IPS-20b (cell line): ENCODE data around the gene JAZF1.

ENCODE experiments used
- H3K27ac ChIP-seq: one replicate; pipeline ENCODE4 v1.5.1; 2013; ENCODE audit warnings: low read length
- H3K27me3 ChIP-seq: 2 replicates; pipeline ENCODE4 v1.6.1; 2013; ENCODE audit warnings: mild to moderate bottlenecking, low read length, inconsistent platforms; ENCODE audit not compliant: insufficient read depth
- H3K36me3 ChIP-seq: 2 replicates; pipeline ENCODE4 v1.6.1; 2013; ENCODE audit warnings: low read depth, mild to moderate bottlenecking, inconsistent platforms, low read length, moderate library complexity; ENCODE audit not compliant: insufficient read depth
- H3K4me1 ChIP-seq: 2 replicates; pipeline ENCODE4 v1.6.1; 2013; ENCODE audit warnings: mild to moderate bottlenecking, control low read depth, inconsistent platforms, low read length, moderate library complexity; ENCODE audit not compliant: insufficient read depth
- H3K4me3 ChIP-seq: 2 replicates; pipeline ENCODE4 v1.5.1; 2013; ENCODE audit warnings: mild to moderate bottlenecking, low read length, inconsistent platforms
- H3K9ac ChIP-seq: 2 replicates; pipeline ENCODE4 v1.6.1; 2013; ENCODE audit warnings: low read depth, mild to moderate bottlenecking, inconsistent platforms, low read length, moderate library complexity
- H3K9me3 ChIP-seq: 2 replicates; pipeline ENCODE4 v1.6.1; 2013; ENCODE audit warnings: mild to moderate bottlenecking, low read depth, low read length, inconsistent platforms; ENCODE audit not compliant: insufficient read depth

JAZF1 gene

GRCh38 chr7:28077616-28078015 lies 103.0 kb downstream of the JAZF1 start:
- Histone ChIP-seq H3K4me1 (no peaks in the 10 kb centered on the region), H3K9me3 (no peaks in the 10 kb centered on the region), H3K27me3 (no peaks in the 10 kb centered on the region), H3K36me3 (no peaks in the 10 kb centered on the region), H3K4me3 (no peak overlapping the region), H3K9ac (no peak overlapping the region), H3K27ac (no peak overlapping the region)

- no peak overlapping the region for H3K27ac ChIP-seq
- no peaks in the 10 kb centered on the region for H3K36me3 ChIP-seq
- no peaks in the 10 kb centered on the region for H3K27me3 ChIP-seq
- no peak overlapping the region for H3K4me3 ChIP-seq
- H3K9me3 ChIP-seq = no peaks in the 10 kb centered on the region
- H3K4me1 ChIP-seq = no peaks in the 10 kb centered on the region
- no peak overlapping the region for H3K9ac ChIP-seq
Measured at GRCh38 chr7:28076423-28077200, 104.0 kb downstream of the JAZF1 start.

DNA sequence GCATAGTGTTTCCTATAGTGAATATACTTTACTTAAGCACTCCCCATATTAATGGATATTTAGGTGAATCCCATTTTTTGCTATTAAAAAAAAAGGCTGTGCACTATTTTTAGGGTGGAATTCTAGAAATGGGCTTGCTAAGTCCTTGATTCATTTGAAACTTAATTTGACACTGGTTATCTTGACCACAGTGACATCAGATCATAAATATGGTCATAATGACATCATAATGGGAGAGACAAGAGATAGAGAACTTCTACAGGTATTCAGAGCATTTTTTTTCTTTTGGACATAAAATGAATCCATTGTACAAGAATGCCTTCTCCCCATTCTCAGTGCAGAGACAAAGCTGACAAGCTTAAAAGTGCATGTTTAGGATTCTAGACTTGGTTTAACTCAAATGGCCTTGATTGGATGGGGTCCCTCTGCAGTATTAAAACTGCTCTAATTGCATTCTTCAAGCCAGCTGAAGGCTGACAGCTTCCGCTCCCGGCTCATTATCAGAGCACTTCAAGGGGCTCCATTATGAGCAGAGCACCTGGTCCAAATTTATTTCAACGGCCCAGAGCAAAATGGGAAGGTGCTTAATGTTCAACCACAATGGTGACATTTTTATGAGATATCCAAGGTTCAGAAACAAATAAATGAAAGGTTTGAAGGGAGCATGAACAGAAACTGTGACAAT lies 104.8 kb downstream of the JAZF1 start:
- no peaks in the 10 kb centered on the region for H3K27me3 ChIP-seq
- no peaks in the 10 kb centered on the region for H3K9me3 ChIP-seq
- H3K36me3 ChIP-seq = no peaks in the 10 kb centered on the region
- H3K4me3 ChIP-seq = no peak overlapping the region
- H3K4me1 ChIP-seq = no peaks in the 10 kb centered on the region
- H3K9ac ChIP-seq = no peak overlapping the region
- H3K27ac ChIP-seq = no peak overlapping the region

DNA sequence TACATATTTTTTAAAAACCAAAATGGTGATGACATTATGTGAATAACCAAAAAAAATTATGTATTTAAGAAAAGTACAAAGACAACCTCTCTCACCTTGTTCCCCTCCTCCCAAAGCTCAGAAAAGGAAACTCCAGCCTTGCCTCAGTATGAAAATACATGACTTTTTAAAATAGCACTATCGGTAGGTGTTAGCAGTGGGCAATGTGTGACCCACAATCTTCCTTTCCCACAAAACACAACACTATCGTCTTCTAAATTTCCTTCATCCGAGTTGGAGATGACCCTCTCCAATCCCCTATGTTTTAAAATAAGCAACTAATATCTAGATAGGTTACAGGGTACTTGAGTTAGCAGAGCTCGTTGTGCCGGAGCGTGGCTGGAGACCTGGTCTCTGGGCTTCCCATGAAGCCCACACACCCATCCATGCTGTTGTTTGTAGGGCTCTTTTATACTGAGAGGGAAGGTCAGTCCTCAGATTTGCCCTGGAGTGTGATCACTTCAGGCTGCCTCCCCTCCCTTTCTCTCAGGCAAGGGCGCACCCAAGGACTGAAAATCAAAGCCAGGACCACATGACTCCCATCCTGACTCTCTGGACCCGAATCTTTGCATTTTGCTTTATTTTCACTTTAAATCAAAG lies 107.6 kb downstream of the JAZF1 start:
- no peaks in the 10 kb centered on the region for H3K36me3 ChIP-seq
- no peaks in the 10 kb centered on the region for H3K27me3 ChIP-seq
- no peak overlapping the region for H3K27ac ChIP-seq
- no peaks in the 10 kb centered on the region for H3K4me1 ChIP-seq
- no peaks in the 10 kb centered on the region for H3K9me3 ChIP-seq
- H3K9ac ChIP-seq = no peak overlapping the region
- H3K4me3 ChIP-seq = no peak overlapping the region

- no peak overlapping the region for H3K4me3 ChIP-seq
- H3K9me3 ChIP-seq = no peaks in the 10 kb centered on the region
- no peaks in the 10 kb centered on the region for H3K27me3 ChIP-seq
- no peaks in the 10 kb centered on the region for H3K4me1 ChIP-seq
- no peaks in the 10 kb centered on the region for H3K36me3 ChIP-seq
- H3K9ac ChIP-seq = no peak overlapping the region
- no peak overlapping the region for H3K27ac ChIP-seq
Measured at GRCh38 chr7:28071570-28071969, 109.0 kb downstream of the JAZF1 start.

GRCh38 chr7:28070297-28071055 lies 110.1 kb downstream of the JAZF1 start:
- Histone ChIP-seq H3K9ac (no peak overlapping the region), H3K4me1 (no peaks in the 10 kb centered on the region), H3K4me3 (no peak overlapping the region), H3K9me3 (no peaks in the 10 kb centered on the region), H3K27ac (no peak overlapping the region), H3K36me3 (no peaks in the 10 kb centered on the region), H3K27me3 (no peaks in the 10 kb centered on the region)

DNA sequence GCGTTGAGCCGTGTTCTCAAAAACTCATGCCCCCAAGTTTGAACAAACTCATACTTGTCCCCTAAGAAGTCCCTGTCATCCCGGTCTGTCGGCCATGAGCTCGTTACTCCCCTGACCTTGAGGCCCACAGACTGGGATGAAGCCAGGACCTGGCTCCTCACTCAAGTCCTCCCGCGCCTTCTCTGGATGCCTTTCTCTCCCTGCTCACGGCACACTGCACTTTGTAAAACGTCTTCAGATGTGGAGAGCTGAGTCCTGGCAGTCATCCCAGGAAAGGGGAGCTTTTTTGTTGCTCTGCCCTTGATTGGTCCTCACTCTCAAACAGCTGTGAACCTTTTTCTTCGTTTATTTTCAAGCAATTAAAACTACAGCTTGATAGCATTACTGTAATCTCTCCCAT lies 110.8 kb downstream of the JAZF1 start:
- Histone ChIP-seq H3K27me3 (no peaks in the 10 kb centered on the region), H3K36me3 (no peaks in the 10 kb centered on the region), H3K4me3 (no peak overlapping the region), H3K9me3 (no peaks in the 10 kb centered on the region), H3K4me1 (no peaks in the 10 kb centered on the region), H3K27ac (no peak overlapping the region), H3K9ac (no peak overlapping the region)

GRCh38 chr7:28069388-28069787 lies 111.2 kb downstream of the JAZF1 start:
- Histone ChIP-seq H3K4me1 (no peaks in the 10 kb centered on the region), H3K9ac (no peak overlapping the region), H3K9me3 (no peaks in the 10 kb centered on the region), H3K4me3 (no peak overlapping the region), H3K27me3 (no peaks in the 10 kb centered on the region), H3K27ac (no peak overlapping the region), H3K36me3 (no peaks in the 10 kb centered on the region)

- Histone ChIP-seq H3K36me3 (no peaks in the 10 kb centered on the region), H3K9ac (no peak overlapping the region), H3K4me1 (no peaks in the 10 kb centered on the region), H3K9me3 (no peaks in the 10 kb centered on the region), H3K27me3 (no peaks in the 10 kb centered on the region), H3K4me3 (no peak overlapping the region), H3K27ac (no peak overlapping the region)
Measured at GRCh38 chr7:28068811-28069216, 111.8 kb downstream of the JAZF1 start.

DNA sequence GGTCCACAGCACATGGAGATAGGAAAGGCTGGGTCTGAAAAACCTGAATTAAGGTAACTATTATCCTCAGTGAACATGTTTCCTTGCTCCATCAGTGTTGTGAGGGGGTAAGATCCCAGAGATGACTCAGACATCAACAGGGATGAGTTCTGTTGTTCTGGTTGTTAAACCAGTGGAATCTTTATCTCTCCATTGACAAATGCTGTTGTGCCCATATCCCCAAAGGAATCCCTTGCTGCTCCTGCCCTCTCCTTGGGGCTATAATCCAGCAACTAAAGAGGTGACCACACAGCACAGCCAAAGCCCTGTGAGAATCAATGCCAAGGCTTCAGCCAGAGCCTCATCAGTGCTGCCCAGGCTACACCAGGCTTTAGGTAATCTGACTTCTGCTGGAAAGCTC lies 113.4 kb downstream of the JAZF1 start:
- Histone ChIP-seq H3K4me1 (peaks cover 2% of the 10 kb centered on the region; the same call in 1 of the 2 replicates), H3K27ac (no peak overlapping the region), H3K4me3 (no peak overlapping the region), H3K36me3 (no peaks in the 10 kb centered on the region), H3K9ac (no peak overlapping the region), H3K9me3 (no peaks in the 10 kb centered on the region), H3K27me3 (no peaks in the 10 kb centered on the region)

GRCh38 chr7:28065721-28066285 lies 114.8 kb downstream of the JAZF1 start:
- Histone ChIP-seq H3K27me3 (no peaks in the 10 kb centered on the region), H3K36me3 (no peaks in the 10 kb centered on the region), H3K4me3 (no peak overlapping the region), H3K9me3 (no peaks in the 10 kb centered on the region), H3K4me1 (peaks cover 12% of the 10 kb centered on the region), H3K27ac (no peak overlapping the region), H3K9ac (no peak overlapping the region)
